ENCODE data around the gene TRERF1. TPM values are rescaled to one million over a fixed set of nuclear protein-coding genes. Genes with fewer than 3 reads are reported as not detected.
A peak's percentile ranks its signal among the peaks of the same experiment; 100 is the strongest.

The TRERF1 gene
- total RNA-seq, 1 experiment from 2014 or later = 22.3 TPM

GRCh38 chr6:42279966-42280629, 171.6 kb downstream of the TRERF1 start:
- ATAC-seq (peak; percentile 37), DNase-seq (ENCODE audit: low spot score) (no peak)
- Mint-ChIP-seq H3K9me3 (peaks cover 11% of the 10 kb centered on the region), H3K4me1 (peaks cover 47% of the 10 kb centered on the region), H3K27me3 (ENCODE audit: low read depth) (no peaks in the 10 kb centered on the region), H3K4me3 (no peak overlapping the region), H3K36me3 (peaks cover 14% of the 10 kb centered on the region), H3K27ac (no peak overlapping the region)
- CTCF ChIA-PET = interaction anchor here (0.7 to 4.0 kb wide), 3 partner anchors 19 to 267 kb away, joined by 3 to 19 read pairs (median 3); no protein-coding TSS in a partner anchor
- POLR2A ChIA-PET = no interaction called here
- TF ChIP-seq FOXP1 (CRISPR knock-in tag; IDR thresholded peaks at IDR 0.05; ENCODE audit: borderline replicate concordance) (no peak), MXD4 (CRISPR knock-in tag; IDR thresholded peaks at IDR 0.05; ENCODE audit: borderline replicate concordance) (no peak), RORB (CRISPR knock-in tag; IDR thresholded peaks at IDR 0.05) (no peak), TP53 (CRISPR knock-in tag; IDR thresholded peaks at IDR 0.05) (no peak), HMGXB4 (CRISPR knock-in tag; IDR thresholded peaks at IDR 0.05) (no peak), NFATC4 (CRISPR knock-in tag; IDR thresholded peaks at IDR 0.05) (no peak), ZNF396 (CRISPR knock-in tag; IDR thresholded peaks at IDR 0.05; ENCODE audit: borderline replicate concordance) (no peak), E2F4 (CRISPR knock-in tag; IDR thresholded peaks at IDR 0.05; ENCODE audit: borderline replicate concordance, low read depth) (no peak), ELF4 (CRISPR knock-in tag; IDR thresholded peaks at IDR 0.05; ENCODE audit: low read depth) (no peak), ARID4B (CRISPR knock-in tag; IDR thresholded peaks at IDR 0.05; ENCODE audit: borderline replicate concordance) (no peak), JAZF1 (CRISPR knock-in tag; IDR thresholded peaks at IDR 0.05) (no peak)
- TF ChIP-seq, protein P1, sequence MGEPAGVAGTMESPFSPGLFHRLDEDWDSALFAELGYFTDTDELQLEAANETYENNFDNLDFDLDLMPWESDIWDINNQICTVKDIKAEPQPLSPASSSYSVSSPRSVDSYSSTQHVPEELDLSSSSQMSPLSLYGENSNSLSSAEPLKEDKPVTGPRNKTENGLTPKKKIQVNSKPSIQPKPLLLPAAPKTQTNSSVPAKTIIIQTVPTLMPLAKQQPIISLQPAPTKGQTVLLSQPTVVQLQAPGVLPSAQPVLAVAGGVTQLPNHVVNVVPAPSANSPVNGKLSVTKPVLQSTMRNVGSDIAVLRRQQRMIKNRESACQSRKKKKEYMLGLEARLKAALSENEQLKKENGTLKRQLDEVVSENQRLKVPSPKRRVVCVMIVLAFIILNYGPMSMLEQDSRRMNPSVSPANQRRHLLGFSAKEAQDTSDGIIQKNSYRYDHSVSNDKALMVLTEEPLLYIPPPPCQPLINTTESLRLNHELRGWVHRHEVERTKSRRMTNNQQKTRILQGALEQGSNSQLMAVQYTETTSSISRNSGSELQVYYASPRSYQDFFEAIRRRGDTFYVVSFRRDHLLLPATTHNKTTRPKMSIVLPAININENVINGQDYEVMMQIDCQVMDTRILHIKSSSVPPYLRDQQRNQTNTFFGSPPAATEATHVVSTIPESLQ (CRISPR knock-in tag; IDR thresholded peaks at IDR 0.05) = no peak

DNA sequence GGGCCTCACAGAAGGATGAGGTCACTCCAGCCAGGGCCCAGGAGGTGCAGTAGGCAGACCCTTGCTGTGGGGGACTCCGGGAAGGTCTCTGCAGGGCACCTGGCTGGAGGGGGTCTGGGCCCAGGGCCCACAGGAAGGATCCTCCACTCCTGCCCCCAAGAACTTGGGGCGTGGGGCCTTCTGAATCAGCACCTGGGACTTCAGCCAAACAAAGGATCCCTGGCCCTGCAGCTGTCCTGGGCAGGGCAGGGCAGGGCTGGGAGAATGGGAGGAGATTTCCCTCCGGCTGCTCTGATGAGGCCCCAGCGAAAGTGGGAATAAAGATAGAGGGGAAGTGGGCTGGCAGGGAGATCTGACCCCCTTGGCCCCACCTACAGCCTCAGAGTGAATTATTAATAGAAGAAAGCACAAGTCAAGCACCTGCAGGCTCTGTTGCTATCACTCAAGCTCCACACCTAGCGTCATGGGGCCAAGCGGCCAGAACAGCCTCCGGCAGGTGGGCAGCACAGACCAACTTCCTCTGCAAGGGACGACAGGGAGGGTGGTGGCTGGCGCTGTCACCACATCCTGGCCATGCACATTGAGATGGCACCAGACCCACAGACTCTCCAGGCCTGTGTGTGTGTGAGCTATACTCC, 172.5 kb downstream of the TRERF1 start:
- no peak overlapping the region for H3K27ac Mint-ChIP-seq
- peaks cover 9% of the 10 kb centered on the region for H3K36me3 Mint-ChIP-seq
- ATAC-seq = no peak
- H3K27me3 Mint-ChIP-seq (ENCODE audit: low read depth) = no peaks in the 10 kb centered on the region
- H3K4me1 Mint-ChIP-seq = peaks cover 41% of the 10 kb centered on the region
- H3K4me3 Mint-ChIP-seq = no peak overlapping the region
- H3K9me3 Mint-ChIP-seq = peaks cover 11% of the 10 kb centered on the region
- DNase-seq (ENCODE audit: low spot score) = no peak
- POLR2A ChIA-PET = no interaction called here
- CTCF ChIA-PET = interaction anchor here (1.0 to 4.0 kb wide), 3 partner anchors 18 to 269 kb away, joined by 3 to 19 read pairs (median 4); no protein-coding TSS in a partner anchor
- no peak for TF ChIP-seq AFF4 (CRISPR knock-in tag; IDR thresholded peaks at IDR 0.05; ENCODE audit: borderline replicate concordance)
- TF ChIP-seq KAT7 (CRISPR knock-in tag; IDR thresholded peaks at IDR 0.05; ENCODE audit: borderline replicate concordance) = no peak
- no peak for TF ChIP-seq MYBL2 (CRISPR knock-in tag; IDR thresholded peaks at IDR 0.05)
- no peak for TF ChIP-seq NFE2L1 (CRISPR knock-in tag; IDR thresholded peaks at IDR 0.05)
- no peak for TF ChIP-seq ZNF232 (CRISPR knock-in tag; IDR thresholded peaks at IDR 0.05)
- TF ChIP-seq GABPB1 (CRISPR knock-in tag; IDR thresholded peaks at IDR 0.05) = no peak
- TF ChIP-seq GRHL2 (CRISPR knock-in tag; IDR thresholded peaks at IDR 0.05; ENCODE audit: insufficient replicate concordance, severe bottlenecking) = no peak
- no peak for TF ChIP-seq ZNF416 (CRISPR knock-in tag; IDR thresholded peaks at IDR 0.05)
- no peak for TF ChIP-seq FOXP1 (CRISPR knock-in tag; IDR thresholded peaks at IDR 0.05; ENCODE audit: borderline replicate concordance)
- TF ChIP-seq ETV6 (CRISPR knock-in tag; IDR thresholded peaks at IDR 0.05) = no peak

All from WTC11 (cell line).